Measurements from ENCODE around the gene NEK4.

NEK4 gene

DNA sequence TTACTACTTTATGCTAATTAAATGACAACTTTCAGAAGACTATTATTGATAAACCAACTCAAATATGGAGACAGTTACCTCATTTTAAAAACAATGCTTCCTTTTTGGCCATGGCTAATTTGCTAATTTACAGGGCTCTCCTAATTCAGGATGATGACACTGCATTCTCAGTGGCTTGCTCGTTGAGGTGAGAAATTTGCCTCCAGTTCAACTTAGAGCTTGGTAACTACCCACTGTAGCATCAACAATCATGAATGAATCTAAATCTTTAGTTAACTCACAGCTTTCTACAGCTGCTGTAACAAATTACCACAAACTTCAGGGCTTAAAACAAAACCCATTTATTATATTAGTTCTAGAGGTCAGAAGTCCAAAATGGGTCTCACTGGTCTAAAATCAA is 99.1 kb downstream of the NEK4 start:
- no peak for TF ChIP-seq CTCF (IDR thresholded peaks at IDR 0.05; ENCODE audit: unreplicated experiment in 3 of 3)
- Mint-ChIP-seq H3K36me3 (ENCODE audit: low read depth) (peaks cover 64% of the 10 kb centered on the region), H3K4me3 (no peak overlapping the region), H3K27me3 (ENCODE audit: low read depth) (no peaks in the 10 kb centered on the region), H3K27ac (no peak overlapping the region), H3K9me3 (no peaks in the 10 kb centered on the region), H3K4me1 (no peaks in the 10 kb centered on the region)

DNA sequence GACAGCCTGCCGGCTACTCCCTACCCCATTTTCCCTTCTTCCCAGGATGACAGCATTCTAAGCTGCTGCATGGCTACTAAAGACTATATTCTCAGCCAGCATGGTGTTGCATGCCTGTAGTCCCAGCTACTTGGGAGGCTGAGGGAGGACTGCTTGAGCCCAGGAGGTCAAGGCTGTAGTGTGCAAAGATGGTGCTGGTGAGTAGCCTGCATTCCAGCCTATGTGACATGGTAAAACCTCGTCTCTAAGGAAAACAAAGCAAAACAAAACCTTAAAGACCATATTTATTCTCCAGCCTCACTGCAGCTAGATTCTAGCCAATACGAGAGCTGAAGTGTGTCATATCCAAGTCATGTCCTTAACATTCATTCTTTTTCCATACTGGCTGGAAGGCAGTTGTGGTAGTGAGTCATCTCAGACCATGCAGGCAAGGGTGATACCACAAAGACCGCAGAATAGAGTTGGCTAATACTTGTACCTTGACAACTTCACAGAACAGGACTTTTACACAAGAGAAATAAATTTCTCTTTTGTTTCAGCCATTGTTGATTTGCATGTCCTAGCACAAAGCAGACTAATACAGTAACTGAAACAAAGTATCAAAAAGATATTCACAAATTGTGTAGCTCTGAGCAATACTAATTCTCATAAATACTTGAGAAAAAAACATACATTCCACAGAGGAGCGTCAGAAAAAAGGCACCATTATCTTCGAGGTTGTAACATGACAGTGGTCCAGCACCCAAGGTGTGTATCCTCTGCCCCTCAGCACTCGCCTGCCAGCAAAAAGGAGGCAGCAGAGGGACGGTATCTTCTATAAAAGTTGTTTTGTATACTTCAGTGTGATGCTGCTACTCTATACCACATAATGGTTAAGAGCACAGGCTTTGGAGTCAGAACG is 99.9 kb downstream of the NEK4 start:
- no peak overlapping the region for H3K4me3 Mint-ChIP-seq
- no peaks in the 10 kb centered on the region for H3K9me3 Mint-ChIP-seq
- TF ChIP-seq CTCF (IDR thresholded peaks at IDR 0.05; ENCODE audit: unreplicated experiment in 3 of 3), result no peak
- no peaks in the 10 kb centered on the region for H3K4me1 Mint-ChIP-seq
- no peaks in the 10 kb centered on the region for H3K27me3 Mint-ChIP-seq (ENCODE audit: low read depth)
- peaks cover 65% of the 10 kb centered on the region for H3K36me3 Mint-ChIP-seq (ENCODE audit: low read depth)
- no peak overlapping the region for H3K27ac Mint-ChIP-seq

DNA sequence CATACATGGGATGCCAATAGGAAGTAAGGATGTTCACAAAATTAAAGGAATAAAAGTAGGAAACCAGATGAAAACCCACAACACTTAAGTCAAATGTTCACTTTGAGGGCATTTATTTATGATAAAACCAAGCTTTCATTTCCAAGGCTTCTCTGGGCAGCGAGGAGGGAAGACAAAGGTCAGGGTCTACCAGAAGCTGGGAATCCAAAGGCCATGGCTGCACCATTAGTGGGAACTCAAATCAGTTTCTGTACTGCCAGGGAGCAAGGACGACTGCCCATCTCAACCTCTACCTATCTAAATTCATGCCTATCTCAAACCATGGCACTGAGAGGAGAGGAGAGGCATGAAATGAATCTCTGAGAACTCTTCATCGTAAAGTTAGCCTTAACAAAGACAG is 107.6 kb downstream of the NEK4 start:
- no peaks in the 10 kb centered on the region for H3K4me1 Mint-ChIP-seq
- H3K4me3 Mint-ChIP-seq, result no peak overlapping the region
- H3K27me3 Mint-ChIP-seq (ENCODE audit: low read depth), result no peaks in the 10 kb centered on the region
- no peak for TF ChIP-seq CTCF (IDR thresholded peaks at IDR 0.05; ENCODE audit: unreplicated experiment in 3 of 3)
- peaks cover 71% of the 10 kb centered on the region for H3K36me3 Mint-ChIP-seq (ENCODE audit: low read depth)
- H3K9me3 Mint-ChIP-seq, result no peaks in the 10 kb centered on the region
- H3K27ac Mint-ChIP-seq, result no peak overlapping the region

DNA sequence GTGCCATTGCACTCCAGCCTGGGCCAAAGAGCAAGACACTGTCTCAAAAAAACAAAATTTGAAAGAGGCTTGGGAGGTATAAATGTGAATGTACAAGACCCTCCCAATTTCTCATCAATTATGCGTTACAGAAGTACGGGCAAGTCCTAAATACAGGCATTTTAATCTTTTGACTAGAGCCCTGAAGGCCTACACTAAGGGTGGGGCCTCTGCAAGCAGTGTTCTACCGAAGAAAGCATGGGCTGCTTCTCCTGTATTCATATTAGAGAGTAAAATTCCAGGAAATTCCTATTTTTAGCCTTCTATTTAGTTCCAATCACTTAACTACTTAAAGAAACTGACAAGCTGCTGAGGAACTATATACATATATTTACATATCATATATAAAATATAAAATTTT is 110.7 kb downstream of the NEK4 start:
- Mint-ChIP-seq H3K4me3 (no peak overlapping the region), H3K4me1 (no peaks in the 10 kb centered on the region), H3K9me3 (no peaks in the 10 kb centered on the region), H3K27me3 (ENCODE audit: low read depth) (no peaks in the 10 kb centered on the region), H3K36me3 (ENCODE audit: low read depth) (peaks cover 77% of the 10 kb centered on the region), H3K27ac (no peak overlapping the region)
- no peak for TF ChIP-seq CTCF (IDR thresholded peaks at IDR 0.05; ENCODE audit: unreplicated experiment in 3 of 3)

All from nephron (organoid).